Stomach smooth muscle (tissue), 2 donors: ENCODE data around the gene C1orf174.
A peak's percentile ranks its signal among the peaks of the same experiment; 100 is the strongest.

ENCODE experiments used
- H3K27ac ChIP-seq: one replicate; pipeline ENCODE4 v1.7.0; 2013; ENCODE audit warnings: mild to moderate bottlenecking, low read length, inconsistent platforms
- H3K27me3 ChIP-seq, 2 donors: one replicate each; pipeline ENCODE4 v1.7.0; 2013; ENCODE audit warnings: low read length in 2 of 2; ENCODE audit not compliant: insufficient read depth in 2 of 2, control insufficient read depth in 1 of 2
- H3K36me3 ChIP-seq, 2 donors: one replicate each; pipeline ENCODE4 v1.7.0; 2013; ENCODE audit warnings: low read length in 2 of 2; ENCODE audit not compliant: control insufficient read depth in 2 of 2, insufficient read depth in 2 of 2
- H3K4me1 ChIP-seq: one replicate; pipeline ENCODE4 v1.7.0; 2013; ENCODE audit warnings: low read length; ENCODE audit not compliant: control insufficient read depth, insufficient read depth
- H3K4me3 ChIP-seq, 2 donors: one replicate each; pipeline ENCODE4 v1.7.0; 2013; ENCODE audit warnings: low read length in 2 of 2
- H3K9ac ChIP-seq, 2 donors: one replicate each; pipeline ENCODE4 v1.7.0; 2013; ENCODE audit warnings: low read length in 2 of 2, mild to moderate bottlenecking in 1 of 2
- H3K9me3 ChIP-seq, 2 donors: one replicate each; pipeline ENCODE4 v1.7.0; 2013; ENCODE audit warnings: low read length in 2 of 2; ENCODE audit not compliant: control insufficient read depth in 2 of 2
- donor health status: healthy.
- donor health status: Pancreatic carcinoma.

Gene C1orf174

DNA sequence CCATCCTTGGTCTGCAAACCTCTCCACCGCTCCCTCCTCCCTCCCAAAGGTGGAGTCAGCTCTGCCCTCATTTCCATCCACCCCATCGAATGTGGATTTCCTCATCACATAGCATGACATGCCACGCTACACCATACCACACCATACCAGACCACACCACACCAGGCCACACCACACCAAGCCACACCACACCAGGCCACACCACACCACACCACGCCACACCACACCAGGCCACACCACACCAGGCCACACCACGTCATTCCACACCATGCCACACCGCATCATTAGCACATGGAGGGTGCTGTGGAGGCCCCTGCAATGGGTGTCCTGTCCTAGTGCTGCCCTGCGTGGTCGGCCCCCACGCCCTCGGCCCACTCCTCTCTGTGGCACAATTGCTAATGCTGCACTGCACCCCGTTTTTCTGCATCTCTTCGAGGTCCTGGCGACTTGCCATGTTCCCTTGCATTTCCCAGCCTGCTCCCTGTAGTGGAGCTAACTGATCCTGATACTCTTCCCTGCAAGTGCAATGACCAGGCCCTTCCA is 31.5 kb downstream of the C1orf174 start:
- no peaks in the 10 kb centered on the region for H3K27me3 ChIP-seq
- no peaks in the 10 kb centered on the region for H3K9me3 ChIP-seq
- no peak overlapping the region for H3K4me3 ChIP-seq
- peaks cover 13 to 42% of the 10 kb centered on the region in 2 donors for H3K36me3 ChIP-seq
- no peak overlapping the region for H3K9ac ChIP-seq
- H3K4me1 ChIP-seq = no peaks in the 10 kb centered on the region
- H3K27ac ChIP-seq = no peak overlapping the region

GRCh38 chr1:3865606-3866160 is 34.4 kb downstream of the C1orf174 start:
- Histone ChIP-seq H3K27me3 (no peaks in the 10 kb centered on the region), H3K9me3 (no peaks in the 10 kb centered on the region), H3K4me1 (no peaks in the 10 kb centered on the region), H3K27ac (no peak overlapping the region), H3K36me3 (peaks cover 12 to 26% of the 10 kb centered on the region in 2 donors), H3K4me3 (no peak overlapping the region), H3K9ac (no peak overlapping the region)

GRCh38 chr1:3864884-3865283 is 35.2 kb downstream of the C1orf174 start:
- Histone ChIP-seq H3K9ac (no peak overlapping the region), H3K4me3 (no peak overlapping the region), H3K9me3 (no peaks in the 10 kb centered on the region), H3K4me1 (no peaks in the 10 kb centered on the region), H3K27ac (no peak overlapping the region), H3K36me3 (peaks cover 15 to 20% of the 10 kb centered on the region in 2 donors), H3K27me3 (no peaks in the 10 kb centered on the region)

DNA sequence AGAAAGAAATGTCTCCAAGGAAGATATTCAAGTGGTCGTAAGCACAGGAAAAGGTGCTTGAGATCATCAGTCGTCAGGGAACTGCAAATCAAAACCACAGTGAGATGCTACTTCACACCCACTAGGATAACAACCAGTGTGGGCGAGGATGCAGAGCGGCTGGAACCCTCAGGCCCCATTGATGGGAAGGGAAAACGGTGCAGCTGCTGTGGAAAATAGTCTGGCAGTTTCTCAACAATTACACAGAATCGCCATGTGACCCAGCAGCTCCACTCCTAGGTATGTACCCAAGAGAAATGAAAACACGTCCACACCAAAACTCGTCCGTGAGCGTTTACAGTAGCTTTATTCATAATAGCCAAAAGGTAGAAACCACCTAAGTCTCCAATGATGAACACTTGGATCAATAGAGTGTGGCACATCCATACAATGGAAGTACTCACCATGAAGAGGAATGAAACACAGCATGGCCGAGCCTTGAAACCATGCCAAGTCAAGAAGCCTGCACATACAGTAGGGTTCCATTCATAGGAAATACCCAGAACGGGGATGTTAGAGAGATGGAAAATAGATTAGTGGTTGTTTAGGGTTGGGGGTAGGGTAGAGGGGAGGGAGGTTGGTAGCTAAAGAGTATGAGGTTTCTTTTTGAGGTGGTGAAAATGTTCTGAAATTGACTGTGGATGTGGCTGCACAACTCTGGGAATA is 36.7 kb downstream of the C1orf174 start:
- Histone ChIP-seq H3K9me3 (no peaks in the 10 kb centered on the region), H3K27ac (no peak overlapping the region), H3K27me3 (no peaks in the 10 kb centered on the region), H3K4me1 (peaks cover 4% of the 10 kb centered on the region), H3K9ac (no peak overlapping the region), H3K36me3 (peaks cover 12% of the 10 kb centered on the region in 2 donors), H3K4me3 (no peak overlapping the region)

- H3K27ac ChIP-seq = no peak overlapping the region
- H3K4me3 ChIP-seq = peak overlapping the region; percentile 93 to 95
- no peak overlapping the region for H3K9ac ChIP-seq
Measured at GRCh38 chr1:3858231-3858981, 41.7 kb downstream of the C1orf174 start.

GRCh38 chr1:3857791-3858129 is 42.3 kb downstream of the C1orf174 start:
- H3K36me3 ChIP-seq = peaks cover 0 to 6% of the 10 kb centered on the region in 2 donors
- H3K27me3 ChIP-seq = no peaks in the 10 kb centered on the region
- peak overlapping the region; percentile 93 to 95 for H3K4me3 ChIP-seq
- no peaks in the 10 kb centered on the region for H3K9me3 ChIP-seq
- no peak overlapping the region for H3K27ac ChIP-seq
- H3K4me1 ChIP-seq = peaks cover 22% of the 10 kb centered on the region
- H3K9ac ChIP-seq = peak overlapping the region; percentile 85 to 89

More at GRCh38 chr1:3858231-3858981, 41.7 kb downstream of the C1orf174 start:
- H3K27me3 ChIP-seq = no peaks in the 10 kb centered on the region
- peaks cover 0 to 6% of the 10 kb centered on the region in 2 donors for H3K36me3 ChIP-seq
- peaks cover 22% of the 10 kb centered on the region for H3K4me1 ChIP-seq
- no peaks in the 10 kb centered on the region for H3K9me3 ChIP-seq

DNA sequence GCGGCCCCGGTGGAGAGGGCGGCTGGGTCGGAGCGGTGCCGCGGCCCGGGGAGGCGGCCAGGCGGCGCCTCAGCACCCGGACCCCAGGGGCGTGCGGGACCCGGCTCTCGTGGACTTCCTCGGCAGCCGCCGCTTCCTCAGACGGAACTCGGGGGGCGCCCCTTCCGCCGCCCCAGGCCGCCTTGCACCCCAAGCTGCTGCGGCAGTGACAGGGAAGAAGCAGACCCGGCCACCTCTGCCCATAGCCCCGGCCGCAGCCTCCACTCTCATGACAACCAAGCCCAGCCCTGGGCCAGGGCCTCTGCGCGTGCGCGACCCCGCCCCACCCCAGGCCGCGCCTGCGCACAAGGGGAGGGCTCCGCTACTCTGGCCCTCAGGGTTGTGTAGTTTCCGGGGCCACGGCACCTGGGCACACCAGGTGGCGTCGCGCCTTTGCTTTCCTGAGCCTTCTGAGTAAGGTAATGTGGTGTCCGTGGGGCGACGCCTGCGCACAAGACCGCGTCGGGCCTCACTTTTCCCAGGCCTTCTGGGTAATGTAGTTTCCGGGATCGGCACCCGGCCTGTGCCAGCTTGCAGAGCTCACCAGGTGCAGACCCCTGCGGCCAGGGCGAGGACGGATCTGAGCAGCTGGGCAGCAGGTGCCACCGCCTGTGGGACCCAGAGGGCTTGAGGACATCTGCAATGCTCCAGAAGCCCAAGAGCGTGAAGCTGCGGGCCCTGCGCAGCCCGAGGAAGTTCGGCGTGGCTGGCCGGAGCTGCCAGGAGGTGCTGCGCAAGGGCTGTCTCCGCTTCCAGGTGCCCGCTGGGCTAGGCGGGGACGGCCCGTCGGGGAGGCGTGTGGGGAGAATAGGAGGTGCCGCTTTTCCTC is 42.9 kb downstream of the C1orf174 start, which contains the start of the genes CEP104 and DFFB:
TSS of gene CEP104 (minus strand) at position 289 of the 868 bp plus-strand sequence. CDS start 4,804 bp downstream, outside the sequence.
TSS of gene DFFB (plus strand) at position 554 of the 868 bp plus-strand sequence. CDS start at position 682, 128 bp downstream.
- Histone ChIP-seq H3K9ac (peak within 1 kb of the TSS; percentile 85 to 89), H3K4me1 (peaks cover 22% of the 10 kb centered on the region), H3K4me3 (peak within 1 kb of the TSS; percentile 93 to 95), H3K36me3 (peaks cover under 1 to 4% of the 10 kb centered on the region in 2 donors), H3K9me3 (no peaks in the 10 kb centered on the region), H3K27me3 (no peaks in the 10 kb centered on the region), H3K27ac (peak within 1 kb of the TSS; percentile 49)

DNA sequence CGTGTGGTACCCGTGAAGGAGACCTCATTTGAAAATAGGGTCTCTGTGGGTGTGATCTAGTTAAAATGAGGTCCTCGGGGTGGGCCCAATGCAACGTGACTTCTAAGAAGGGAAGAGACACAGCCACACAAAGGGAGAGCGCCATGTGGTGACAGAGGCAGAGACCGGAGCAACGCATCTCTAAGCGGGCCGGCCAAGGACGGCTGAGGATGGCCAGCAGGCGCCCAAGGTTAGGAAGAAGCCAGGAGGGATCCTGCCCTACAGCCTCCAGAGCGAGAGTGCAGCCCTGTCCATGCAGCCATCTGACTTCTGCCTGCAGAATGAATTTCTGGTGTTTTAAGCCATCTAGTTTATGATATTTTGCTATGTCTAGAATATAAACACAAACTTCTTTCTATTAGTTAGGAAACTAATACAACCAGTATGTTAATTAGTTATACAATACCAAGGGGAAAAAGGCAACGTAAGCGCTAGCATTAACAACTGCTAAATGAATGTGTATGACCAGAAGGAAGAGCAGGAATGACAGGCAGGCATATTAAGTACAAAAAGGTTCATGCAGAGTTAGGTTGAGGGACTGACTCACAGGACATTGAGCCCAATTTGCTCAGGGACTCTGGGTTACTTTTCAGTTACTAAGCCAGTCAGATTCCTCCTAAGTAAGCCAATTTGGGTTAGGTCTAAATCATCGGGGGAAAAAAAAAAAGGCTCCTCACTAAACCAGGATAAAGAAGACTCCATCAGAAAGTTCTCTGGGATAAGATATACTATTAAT is 47.2 kb downstream of the C1orf174 start:
- Histone ChIP-seq H3K9ac (no peak overlapping the region), H3K4me1 (peaks cover 13% of the 10 kb centered on the region), H3K4me3 (no peak overlapping the region), H3K27ac (no peak overlapping the region), H3K36me3 (peaks cover 13 to 24% of the 10 kb centered on the region in 2 donors), H3K9me3 (no peaks in the 10 kb centered on the region), H3K27me3 (no peaks in the 10 kb centered on the region)

DNA sequence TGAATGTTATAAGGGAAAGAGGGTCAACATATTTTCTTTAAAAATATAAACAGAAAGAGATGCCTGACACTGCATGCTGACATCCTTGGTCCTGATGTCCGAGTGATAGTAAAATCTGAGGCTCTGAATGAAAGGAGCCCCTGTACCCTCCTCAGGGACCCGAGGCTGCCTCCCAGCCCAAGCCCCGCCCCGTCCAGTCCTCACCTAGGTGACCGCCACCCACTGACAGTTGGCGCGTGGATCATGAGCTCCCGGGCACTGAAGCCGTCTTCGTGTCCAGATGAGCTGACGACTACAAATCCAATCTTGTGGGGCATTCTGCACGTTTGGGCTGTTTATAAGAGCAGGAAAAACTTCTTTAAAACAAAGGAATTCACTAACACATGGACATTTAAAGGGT is 48.0 kb downstream of the C1orf174 start:
- Histone ChIP-seq H3K36me3 (peaks cover 16 to 28% of the 10 kb centered on the region in 2 donors), H3K27me3 (no peaks in the 10 kb centered on the region), H3K9me3 (no peaks in the 10 kb centered on the region), H3K4me1 (peaks cover 10% of the 10 kb centered on the region), H3K4me3 (no peak overlapping the region), H3K9ac (no peak overlapping the region), H3K27ac (no peak overlapping the region)
